Medulla oblongata (tissue), 1 donor: ENCODE data around the gene LDHAL6B.
A peak's percentile ranks its signal among the peaks of the same experiment; 100 is the strongest.

Experiments
- DNase-seq: peaks from one replicate; pipeline ENCODE4 v3.0.0-alpha.2; 2015; ENCODE audit errors: extremely low spot score

LDHAL6B gene

DNA sequence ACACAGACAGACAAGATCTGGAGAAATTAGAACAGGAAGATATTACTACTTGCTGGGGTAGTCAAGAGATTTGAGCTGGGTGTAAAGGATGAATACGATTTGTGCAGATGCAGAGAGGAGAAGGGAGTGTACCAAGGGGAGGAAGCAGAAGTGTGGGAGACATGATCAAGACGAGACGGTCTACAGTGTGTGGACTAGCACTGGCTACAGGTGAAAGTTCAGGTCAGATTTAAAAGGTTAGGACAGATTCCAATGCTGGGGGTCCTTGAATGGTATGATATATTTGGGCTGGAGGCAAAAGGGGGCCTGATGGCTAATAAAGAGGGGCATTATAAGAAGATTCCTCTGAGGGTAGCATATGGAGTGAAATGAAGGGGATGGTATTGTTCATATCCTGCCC is 12.1 kb downstream of the LDHAL6B start:
- DNase-seq, result no peak

DNA sequence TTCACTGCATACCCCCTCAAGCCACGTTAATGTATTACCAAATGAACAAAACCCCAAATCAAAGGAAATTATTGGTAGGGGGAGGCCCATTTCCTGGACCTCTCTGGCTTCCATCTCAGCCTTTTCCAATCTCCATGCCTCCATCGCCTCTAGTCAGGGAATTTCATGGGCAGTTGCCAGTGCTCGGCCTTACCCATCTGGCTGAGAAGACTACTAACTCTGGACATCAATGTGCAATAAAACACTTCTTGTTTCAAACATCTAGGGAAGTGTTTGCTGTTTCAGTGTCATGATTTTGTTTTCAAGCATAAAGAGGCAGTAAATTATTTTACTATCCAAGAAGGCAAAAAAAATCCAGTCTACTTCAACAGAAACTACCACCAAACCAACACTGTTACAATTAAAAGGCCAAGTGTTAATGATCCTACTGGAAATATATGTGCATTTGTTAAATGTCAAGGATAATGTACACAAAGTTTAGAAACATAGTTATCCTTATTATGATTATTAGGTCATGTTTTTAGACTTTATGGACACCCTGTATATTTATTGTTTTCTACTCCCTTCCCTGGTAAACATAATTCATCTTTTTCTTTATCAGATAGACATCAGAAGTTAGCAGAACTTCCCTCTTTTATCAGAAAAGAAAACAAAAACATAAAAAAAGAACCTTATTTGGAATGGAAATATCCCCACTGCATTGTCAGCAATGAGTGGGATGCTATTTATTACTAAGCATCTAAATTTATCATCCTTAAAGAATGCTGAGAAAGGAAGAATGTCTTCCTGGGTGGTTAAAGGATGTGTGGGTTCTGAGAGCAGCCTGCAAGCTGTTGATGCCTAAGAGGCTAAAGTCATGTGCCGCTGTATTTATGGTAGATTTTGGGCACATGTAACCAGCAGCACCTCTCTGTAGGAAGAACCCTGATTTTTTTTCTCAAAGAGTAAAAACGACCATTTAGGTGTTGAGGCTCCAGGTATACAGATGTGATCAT is 15.2 kb downstream of the LDHAL6B start:
- peak; percentile 63 for DNase-seq

DNA sequence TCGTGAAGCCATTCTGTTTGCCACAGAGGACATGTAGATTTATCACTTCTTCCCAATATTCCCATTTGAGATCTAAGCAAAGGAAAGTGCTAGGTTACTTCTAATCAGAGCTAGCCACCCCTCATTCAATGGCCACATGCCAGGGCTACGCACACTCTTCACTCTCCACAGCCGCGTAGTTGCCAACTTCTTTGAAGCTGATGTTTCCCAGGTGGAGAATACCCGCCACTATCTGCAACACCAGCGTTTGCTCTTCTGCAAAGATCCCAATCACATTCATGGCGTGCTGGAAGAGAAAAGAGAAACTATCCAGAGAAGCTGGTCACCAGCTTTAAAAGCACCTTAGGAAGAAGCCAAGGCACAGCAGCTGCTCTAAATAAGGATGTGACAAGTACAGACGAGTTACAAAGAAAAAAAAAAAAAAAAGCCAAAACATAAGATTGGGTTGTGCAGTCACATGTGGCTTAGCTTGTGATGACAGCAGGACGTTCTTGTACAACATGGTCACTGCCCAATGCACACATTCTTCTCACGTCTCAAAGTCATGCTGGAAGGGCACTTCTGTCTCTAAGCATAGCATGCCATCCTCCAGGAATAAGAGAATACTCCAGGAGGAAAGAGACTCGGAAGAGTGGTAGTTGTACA is 16.4 kb downstream of the LDHAL6B start:
- no peak for DNase-seq

DNA sequence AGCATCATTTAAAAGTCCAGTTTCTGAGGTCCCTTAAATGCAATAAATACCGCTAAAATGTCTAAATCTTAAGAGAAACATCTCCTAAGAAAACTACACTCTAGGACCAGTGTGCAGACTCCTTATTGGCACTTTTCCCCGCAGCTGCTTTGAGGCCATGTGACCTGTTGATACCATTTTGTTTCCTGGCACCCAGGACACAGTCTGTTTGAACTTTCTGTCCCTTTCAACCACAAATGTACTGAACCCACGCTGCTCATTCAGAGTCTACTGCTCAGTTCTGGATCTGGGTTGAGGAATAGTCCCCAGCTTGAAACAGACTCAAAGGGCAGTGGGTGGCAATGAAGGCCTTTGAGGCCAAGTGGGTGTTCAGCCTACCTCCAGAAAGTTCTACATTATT is 17.1 kb downstream of the LDHAL6B start:
- DNase-seq, result no peak

DNA sequence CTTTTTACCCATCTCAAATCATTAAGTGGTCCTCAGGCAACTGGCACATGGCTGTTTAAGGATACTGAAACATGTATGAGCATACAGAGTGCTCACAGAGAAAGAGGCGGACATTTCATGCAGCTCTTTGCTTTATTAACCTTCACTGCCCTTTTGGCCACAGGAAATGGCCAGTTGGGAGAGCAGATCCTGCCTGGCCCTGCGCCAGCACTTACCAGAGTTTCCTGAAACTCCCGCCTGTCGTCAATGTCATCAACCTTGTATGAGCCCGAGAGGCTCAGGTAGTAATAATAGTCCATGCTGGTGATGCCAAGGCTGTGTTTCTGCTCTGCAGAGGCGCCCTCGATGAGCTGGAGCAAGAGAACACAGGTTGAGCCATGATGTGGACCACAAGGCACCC is 17.8 kb downstream of the LDHAL6B start:
- no peak for DNase-seq

DNA sequence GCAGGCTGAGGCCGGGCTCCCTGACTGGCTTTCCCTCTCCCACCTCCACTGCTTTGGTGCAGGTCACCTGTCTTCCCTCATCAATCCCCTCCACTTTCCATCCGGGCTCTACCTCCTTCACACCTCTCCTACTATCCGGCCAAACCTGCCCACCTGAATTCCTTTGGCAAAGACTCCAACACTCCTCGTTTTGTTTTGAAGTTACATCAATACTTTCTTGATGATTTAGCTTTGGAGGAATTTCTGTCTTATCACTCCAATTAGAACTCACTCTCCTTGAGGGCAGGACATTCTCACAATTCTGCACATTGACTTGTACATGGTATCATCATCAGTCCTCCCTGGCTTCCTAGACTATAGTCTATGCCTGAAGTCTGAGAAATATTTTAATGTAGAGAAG is 20.4 kb downstream of the LDHAL6B start:
- DNase-seq, result no peak

DNA sequence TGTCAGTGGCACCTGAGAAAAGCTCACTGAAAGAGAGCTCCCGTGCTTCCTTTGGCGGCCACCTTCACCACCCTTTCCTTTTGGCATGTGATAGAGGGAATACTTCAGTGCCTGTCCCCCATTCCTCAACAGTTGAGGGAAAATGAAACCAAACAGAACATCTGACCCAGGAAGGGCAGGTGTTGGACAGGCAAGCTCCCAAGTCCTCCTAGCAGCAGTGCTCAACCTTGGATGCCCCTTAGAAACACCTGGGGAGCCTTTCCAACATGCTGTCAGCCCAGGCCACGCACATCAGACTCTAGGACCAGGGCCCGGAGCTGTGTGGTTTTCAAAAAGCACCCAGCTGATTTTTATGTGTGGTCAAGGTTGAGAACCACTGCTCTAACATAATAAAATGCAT is 22.4 kb downstream of the LDHAL6B start:
- no peak for DNase-seq

DNA sequence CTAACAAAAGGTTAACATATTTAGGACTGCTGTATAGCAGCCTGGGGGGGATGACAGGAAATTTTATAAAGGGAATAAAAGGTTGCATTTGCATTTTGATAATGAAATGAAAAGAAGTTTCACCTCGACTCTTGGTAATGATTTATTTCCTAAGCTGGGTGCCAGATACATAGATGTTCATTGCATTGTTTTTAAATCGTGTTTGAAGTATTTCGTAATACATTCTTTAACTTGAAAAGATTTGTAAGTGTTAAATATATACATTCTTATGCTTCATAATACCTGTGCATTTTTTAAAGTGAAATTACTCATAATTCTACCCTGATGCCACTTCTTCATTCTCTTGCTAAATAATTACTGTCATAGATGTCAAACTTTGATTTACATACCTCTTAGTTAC is 22.8 kb downstream of the LDHAL6B start:
- DNase-seq, result no peak

DNA sequence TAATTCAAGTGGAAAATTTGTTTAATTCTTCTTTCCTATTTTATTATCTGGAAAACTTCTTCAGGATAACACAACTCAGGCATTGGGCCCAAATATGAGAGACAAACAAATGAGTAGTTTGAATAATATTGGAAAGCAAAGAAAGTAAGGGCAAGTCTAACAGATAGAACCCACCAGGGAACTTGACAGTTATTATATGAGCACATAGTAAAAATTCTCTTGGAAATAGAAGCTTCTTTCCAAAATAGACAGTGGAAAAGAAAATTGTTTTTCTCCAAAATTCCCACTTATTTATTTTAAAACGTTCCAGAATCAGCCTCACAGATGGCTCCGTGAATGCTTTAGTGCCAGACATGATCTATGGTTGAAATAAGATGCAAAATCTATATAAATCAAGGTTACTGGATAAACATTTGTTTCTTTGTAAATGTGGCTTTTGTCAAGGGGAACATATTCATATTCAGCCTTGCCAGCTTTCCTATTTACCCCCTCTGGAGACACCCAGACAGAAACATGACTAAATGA is 23.9 kb downstream of the LDHAL6B start:
- DNase-seq, result no peak

DNA sequence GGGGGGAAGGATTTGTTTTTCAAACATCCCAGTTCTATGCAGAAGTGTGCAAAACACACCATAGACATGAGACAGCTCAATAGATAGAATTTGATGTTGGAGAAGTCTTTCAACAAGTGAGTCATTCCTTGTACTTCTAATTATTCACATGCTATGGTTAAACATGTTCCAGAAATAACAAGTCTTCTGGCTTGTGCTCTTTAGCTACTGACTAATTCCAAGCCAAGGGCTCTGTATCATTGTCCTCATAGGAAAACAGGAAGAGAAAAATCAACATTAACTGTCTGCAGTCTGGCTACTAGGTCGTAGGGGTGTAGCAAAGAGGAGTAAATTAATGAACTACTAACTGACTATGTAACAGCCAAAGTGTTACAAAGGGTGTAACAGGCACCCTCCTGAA is 25.8 kb downstream of the LDHAL6B start:
- no peak for DNase-seq

DNA sequence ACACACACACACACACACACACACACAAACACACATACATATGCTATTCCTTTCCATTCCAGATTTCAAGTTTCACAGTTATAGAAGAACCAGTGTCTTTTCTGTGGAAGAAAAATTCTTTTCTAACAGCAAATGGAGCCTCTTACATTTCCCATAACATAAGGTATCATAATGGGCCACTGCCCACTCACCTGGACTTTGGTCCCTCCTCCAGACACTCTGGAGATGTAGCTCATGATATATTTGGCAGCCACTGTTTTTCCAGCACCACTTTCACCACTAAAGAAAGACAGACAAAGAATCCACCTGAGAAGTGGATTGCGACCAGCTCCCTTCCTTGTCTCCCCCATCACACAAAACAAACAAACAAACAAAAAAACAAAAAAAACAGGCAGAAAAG is 29.8 kb downstream of the LDHAL6B start:
- no peak for DNase-seq

DNA sequence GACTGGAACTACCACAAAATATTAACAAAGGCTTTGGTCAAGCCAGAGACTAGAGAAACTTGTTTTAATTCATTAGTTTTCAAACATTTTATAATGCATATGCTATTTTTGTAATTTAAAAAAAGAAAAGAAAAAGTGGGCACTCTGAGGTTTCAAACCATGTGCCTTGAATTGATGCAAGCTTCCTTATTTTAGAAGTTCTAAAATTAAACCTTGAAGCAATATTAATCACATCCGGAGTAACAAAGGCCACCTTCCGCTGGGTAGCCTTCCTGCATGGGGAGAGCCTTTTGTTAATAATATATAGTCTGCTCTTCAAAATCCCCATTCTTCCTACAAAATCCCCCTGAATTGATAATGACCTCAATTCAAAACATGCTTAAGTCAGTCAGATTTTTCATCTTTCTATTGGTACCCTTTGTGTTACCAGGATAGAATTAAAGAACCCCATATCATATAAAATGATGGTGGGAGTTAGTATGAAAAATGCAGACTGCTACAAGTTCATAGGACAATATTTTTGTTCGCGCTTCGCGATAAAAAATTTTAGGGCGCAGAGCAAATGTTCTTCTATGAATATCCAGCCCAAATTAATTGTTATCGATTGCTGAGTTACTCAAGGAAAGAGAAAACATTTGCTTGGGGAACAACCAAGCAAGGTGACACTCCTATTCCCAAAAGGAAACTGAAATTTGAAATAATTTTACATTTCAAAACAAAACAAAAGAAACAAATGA is 30.6 kb downstream of the LDHAL6B start:
- no peak for DNase-seq

DNA sequence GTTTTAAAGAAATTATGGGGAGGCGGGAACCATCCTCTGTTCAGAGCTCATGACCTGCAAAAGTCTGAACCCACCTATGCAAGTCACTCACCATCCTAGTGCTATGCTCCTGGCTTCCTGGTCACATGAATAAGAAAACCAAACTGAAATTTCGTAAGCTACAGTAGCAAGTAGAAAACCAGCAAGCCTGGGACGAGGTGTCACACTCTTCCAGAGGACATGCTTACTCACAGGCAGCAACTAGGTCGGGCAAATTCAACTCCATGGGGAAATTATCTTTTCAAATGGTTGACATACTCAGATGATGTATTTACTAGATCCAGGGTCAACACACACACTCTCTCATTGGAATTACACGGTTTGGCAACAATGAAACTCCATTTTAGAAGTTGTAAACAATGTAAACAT is 31.3 kb downstream of the LDHAL6B start:
- no peak for DNase-seq

DNA sequence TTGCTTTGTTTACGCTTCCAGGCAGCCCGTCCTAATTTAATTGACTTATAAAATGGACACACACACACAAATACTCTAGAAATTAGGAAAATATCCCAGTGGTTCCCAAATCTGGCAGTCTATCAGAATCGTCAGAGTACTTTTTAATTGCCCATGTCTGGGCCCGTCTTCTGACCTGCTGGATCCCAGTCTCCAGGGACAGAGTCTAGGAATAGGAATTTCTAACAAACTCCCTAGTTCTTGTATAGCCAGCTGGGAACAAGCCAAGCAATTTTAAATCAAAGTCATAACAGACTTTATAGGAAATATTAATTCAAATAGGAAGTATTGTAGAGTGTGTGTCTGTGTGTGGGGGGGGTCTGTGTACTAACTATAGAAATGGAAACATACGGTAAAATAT is 33.4 kb downstream of the LDHAL6B start:
- no peak for DNase-seq

DNA sequence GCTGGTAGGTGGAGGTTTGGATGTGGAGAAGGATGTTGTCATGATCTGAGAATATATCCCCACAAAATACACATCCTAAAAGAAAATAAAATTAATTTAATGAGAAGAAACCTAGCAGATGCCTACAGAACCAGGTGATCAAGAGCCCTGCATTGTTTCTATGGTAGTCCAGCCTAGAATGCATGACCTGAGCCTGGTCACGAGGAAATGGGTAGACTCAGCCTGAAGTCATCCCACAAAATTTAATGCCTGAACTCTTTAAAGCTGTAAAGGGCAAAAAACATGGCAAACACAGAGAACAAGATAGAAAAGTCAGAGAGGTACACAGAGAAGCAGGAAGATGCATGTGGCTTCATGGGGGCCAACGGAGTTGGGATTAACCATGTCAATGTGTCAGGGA is 36.0 kb downstream of the LDHAL6B start:
- no peak for DNase-seq

DNA sequence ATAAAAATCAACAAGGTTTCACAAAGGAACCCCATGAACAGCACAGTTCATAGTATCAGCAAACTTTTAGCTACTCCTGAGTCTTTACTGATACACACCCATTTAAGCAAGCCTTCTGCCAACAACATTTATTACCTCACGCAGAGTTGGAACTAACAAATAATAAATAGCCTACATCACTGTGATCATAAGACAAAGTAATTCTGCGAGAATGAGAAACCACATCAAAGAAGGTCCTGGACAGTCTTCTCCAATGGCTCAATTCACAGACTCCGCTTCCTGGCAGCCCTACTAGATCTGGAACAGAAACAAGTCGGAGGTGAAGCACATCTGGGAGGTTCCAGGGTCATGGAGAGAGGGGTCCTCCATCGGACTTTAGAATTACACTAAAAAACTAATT is 37.0 kb downstream of the LDHAL6B start:
- no peak for DNase-seq

DNA sequence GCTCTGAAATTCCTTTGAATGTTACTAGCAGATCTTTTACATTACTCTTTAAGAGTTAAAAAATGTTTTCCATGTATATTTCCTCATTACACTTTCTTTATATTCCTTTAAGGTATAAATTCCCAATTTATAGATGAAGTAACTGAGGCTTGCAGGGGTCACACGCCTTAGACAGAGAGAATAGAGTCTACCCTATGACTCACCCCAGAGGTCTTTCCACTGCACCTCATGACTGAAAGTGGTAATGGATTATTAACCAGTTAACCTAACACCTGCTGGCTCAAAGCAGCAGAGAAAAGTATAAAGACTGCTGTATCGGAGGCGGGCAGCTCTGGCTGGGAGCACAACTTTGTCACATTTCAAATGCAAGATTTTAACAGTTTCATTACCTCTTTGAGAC is 37.7 kb downstream of the LDHAL6B start:
- no peak for DNase-seq

DNA sequence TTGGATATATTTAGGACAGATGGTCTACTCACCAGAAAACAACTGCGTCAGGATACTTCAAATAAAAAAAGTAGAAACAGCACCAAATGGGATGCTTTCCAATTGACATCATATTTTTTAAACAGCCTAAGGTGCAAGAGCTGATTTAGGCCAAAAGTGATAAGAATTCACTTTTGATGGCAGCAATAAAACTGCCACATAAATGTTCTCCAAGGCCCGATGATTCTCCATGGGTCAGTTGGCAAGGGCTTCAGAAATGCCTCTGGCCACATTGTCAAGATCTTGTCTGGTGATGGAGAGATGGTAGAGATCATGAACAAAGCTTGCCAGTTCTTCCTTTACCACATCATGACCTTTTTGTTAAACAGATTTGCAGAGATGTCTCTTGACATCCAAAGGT is 38.9 kb downstream of the LDHAL6B start:
- no peak for DNase-seq

DNA sequence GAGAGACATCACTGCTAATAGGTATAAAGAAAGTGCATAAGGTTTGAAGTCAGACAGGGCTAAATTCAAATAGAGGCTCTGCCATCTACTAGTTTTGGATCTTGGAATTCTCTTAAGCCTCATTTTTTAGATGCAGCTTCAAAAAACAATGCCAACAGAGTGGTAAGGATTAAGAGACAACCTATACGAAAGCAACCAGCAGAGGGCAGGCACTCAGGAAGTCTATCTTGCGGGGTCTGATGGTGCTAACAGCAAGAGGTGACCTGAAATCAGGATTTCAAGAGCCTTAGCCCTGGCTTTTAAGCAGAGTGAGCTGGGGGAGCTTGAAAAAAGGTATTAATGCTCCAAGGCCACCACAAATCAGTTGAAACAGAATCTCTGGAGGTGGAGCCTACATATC is 40.7 kb downstream of the LDHAL6B start:
- peak; percentile 82 for DNase-seq

DNA sequence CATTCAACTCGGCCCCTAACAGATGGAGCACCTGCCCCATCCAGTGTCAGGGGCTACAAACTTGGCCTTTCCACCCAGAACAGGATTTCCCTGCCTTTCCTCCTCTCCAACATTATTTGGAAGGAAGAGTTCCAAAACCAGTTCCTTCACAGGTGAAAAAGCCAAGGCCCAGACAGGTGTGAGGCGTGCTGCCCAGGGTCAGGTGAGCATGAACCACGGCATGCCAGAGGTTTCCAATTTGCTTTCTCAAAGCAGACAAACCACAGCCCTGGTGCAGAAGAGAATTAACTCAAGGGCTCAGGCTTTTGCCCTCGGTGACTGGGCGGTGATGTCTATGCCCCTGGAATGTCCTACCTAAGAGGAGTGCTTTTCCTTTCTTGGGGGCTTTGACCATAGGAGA is 43.2 kb downstream of the LDHAL6B start:
- DNase-seq, result no peak

DNA sequence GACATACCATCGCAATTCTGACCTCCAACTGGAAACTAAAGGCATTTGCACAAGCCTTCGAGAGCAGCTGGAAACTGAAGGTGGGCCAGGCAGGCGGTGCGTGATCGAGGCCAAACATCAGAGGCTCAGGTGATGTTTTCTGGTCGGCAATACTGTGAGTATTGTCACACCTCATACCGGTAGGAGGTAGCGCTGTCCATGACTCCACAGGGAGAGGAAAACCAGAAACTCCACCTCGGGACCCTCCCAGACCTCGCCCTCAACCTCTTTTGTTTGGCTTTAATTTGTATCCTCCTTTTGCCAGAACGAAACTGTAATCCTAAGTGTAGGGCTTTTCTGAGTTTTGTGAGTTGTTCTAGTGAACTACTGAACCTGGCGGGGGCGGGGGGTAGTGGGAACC is 43.6 kb downstream of the LDHAL6B start:
- no peak for DNase-seq
